22Rv1 (cell line): ENCODE measurements around the gene BRD8.
"Not testable (repeated sequence)": the region's sequence is repeated elsewhere in the genome, so short reads cannot be mapped to it uniquely, and the experiment has no call there.

Experiments
- H3K27ac ChIP-seq: fragments of 450-650 bp; 2 replicates; pipeline ENCODE4 v1.5.1; 2017
- CTCF ChIP-seq: fragments of 450-650 bp; IDR thresholded peaks from 2 replicates; pipeline ENCODE4 v1.5.1; 2017; ENCODE audit warnings: mild to moderate bottlenecking
- ZFX ChIP-seq: fragments of 450-650 bp; IDR thresholded peaks from 2 replicates; pipeline ENCODE4 v1.6.1; 2017; ENCODE audit warnings: antibody characterized with exemption, borderline replicate concordance

Gene BRD8

GRCh38 chr5:138159666-138160065, 18.8 kb downstream of the BRD8 start:
- TF ChIP-seq CTCF: no peak
- no peak for TF ChIP-seq ZFX
- H3K27ac ChIP-seq: no peak overlapping the region

GRCh38 chr5:138157626-138158025, 20.8 kb downstream of the BRD8 start:
- no peak overlapping the region for H3K27ac ChIP-seq
- TF ChIP-seq CTCF: no peak
- TF ChIP-seq ZFX: no peak

GRCh38 chr5:138155977-138156376, 22.5 kb downstream of the BRD8 start:
- not testable (repeated sequence) for H3K27ac ChIP-seq

- no peak overlapping the region for H3K27ac ChIP-seq
- no peak for TF ChIP-seq ZFX
- no peak for TF ChIP-seq CTCF
Observed at GRCh38 chr5:138149530-138149929, 28.9 kb downstream of the BRD8 start.

- no peak for TF ChIP-seq CTCF
- TF ChIP-seq ZFX: no peak
- no peak overlapping the region for H3K27ac ChIP-seq
Observed at GRCh38 chr5:138148811-138149210, 29.6 kb downstream of the BRD8 start.

GRCh38 chr5:138143578-138143977, 34.9 kb downstream of the BRD8 start:
- H3K27ac ChIP-seq: not testable (repeated sequence)

GRCh38 chr5:138141734-138142133, 36.7 kb downstream of the BRD8 start:
- TF ChIP-seq ZFX (no peak), CTCF (no peak)
- no peak overlapping the region for H3K27ac ChIP-seq

GRCh38 chr5:138140268-138140667, 38.2 kb downstream of the BRD8 start:
- no peak overlapping the region for H3K27ac ChIP-seq
- TF ChIP-seq ZFX: no peak
- no peak for TF ChIP-seq CTCF

- TF ChIP-seq CTCF (no peak), ZFX (no peak)
- no peak overlapping the region for H3K27ac ChIP-seq
Observed at GRCh38 chr5:138139781-138140090, 38.7 kb downstream of the BRD8 start.
